IPS DF 4.7 (cell line): ENCODE data around the gene NRG2.

ENCODE experiments used
- DNase-seq: peaks from one replicate; pipeline ENCODE4 v3.0.0-alpha.2; 2013; ENCODE audit warnings: low spot score; ENCODE audit errors: extremely low read depth

Gene NRG2

DNA sequence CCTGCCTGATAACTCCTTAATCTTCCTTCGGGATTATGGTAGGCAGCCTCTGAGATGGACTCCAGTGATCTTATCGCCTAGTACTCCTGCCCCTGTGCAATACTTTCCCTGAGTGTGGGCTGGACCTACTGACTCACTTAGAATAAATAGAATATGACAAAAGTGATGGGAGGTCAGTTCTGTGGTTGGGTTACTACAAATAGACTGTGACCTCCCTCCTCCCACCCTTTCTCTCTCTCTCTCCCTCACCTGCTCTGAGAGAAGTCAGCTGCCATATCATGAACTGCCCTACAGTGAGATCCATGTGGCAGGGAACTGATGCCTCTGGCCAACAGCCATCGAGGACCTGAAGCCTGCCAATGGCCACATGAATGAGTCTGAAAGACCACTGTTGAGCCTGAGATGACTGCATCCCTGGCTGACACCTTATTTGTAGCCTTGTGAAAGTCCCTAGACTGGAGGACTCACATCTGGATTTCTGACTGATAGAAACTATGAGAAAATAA is 31.7 kb downstream of the NRG2 start:
- no peak for DNase-seq

DNA sequence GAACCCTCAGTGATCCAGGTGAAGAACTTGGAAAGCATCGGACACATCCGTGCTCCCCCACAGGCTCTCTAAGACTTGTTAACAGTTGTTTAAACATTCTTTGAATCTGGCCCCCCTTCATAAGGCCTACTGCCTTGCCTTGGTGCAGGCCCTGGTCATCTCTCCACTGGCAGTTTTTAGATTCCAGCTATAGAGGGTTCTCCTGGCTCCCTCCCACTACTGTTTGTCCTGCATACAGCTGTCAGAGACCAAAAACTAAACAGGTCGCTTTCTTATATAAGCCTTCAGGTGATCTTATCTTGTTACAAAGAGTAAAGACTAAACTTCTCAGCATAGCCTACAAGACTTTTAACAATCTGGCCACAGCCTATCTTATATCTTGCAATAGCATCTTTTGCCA is 32.3 kb downstream of the NRG2 start:
- no peak for DNase-seq

DNA sequence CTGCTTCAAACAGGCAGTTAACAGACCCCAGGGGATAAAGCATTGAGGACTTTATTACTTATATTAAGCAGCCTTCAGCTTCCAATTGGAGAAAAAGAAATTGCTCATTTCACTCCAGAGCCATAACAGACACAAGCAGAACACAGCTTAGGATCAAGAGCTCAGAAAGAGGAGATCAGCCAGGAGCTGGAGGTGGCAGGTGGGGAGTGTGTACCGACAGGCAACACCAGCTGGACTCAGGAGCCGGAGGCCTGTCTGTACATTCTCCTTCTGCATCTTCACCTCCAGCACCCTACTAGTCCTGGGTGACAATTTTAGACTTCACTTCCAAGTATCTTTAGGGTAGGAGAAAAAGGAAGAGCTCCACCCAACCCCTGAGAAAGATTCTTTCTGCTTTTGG is 35.8 kb downstream of the NRG2 start:
- no peak for DNase-seq

DNA sequence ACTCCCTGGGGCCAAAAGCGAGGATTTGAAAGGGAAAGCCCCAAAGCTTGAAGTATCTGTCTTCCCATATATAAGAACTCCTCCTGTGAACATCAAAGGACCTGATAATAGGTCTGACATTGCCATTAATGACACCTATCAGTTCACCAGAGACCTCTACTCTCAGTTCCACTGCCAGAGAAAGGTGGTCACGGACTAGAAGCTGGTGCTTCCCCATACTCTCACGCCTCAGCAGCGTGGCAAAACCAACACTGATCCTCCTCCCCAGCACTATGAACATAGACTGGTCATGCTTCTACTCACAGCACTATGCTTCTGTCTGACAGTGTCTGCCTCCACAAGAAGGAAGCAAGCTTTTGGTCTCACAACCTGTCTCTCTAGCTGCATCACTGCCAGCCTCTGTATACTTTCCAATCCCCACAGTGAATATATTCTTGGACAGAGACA is 37.9 kb downstream of the NRG2 start:
- no peak for DNase-seq

DNA sequence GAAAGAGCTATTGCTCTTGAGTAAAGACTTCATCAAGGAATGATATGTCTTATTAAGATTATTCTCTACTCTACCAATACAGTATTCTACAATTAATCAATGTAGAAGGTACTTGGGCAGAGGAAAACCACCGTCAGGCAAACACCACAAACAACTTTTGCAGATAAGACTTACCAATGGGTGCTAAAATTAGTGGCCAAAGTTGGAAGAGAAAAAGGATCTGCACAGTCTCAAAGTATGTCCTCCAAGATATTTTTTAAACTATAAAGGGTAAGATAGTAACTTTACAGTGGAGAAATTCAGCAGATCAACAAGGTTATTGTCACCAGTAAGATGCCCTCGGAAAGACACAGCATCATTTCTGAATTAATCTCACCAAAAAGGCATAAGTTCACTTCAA is 38.9 kb downstream of the NRG2 start:
- DNase-seq: no peak

DNA sequence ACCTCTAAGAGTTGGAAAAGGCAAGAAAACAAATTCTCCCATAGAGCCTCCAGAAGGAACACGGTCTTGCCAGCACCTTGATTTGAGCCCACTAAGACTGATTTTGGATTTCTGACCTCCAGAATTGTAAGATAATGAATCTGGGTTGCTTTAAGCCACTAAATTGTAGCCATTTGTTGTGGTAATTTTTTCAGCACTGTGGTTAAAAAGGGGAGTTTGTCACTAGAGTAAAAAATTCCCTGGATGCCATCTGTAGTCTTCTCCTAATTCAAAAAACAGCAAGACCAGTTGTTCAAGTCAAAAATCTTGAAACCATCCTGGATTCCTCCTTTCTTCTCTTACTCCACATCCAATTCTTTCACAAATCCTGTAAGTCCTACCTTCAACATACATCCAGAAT is 39.6 kb downstream of the NRG2 start:
- DNase-seq: no peak

DNA sequence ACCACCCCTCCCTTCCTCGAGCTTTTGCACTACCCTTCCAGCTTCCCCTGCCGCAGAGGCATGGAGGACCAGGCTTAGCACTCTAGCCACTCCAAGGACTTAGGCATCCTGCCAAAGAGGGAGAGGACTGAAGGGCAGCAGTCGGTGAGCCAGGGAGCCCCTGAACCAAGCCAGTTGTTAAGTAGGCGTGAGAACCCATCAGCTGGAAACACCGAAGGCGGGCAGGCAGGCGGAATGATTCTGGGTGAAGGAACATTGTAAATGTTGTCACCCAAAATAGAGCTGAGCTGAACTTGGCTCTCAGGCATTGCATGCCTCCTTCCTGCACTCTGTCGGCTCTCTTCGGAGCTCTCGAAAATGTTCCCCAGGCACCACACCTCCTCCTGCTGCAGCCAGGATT is 42.8 kb downstream of the NRG2 start:
- no peak for DNase-seq

DNA sequence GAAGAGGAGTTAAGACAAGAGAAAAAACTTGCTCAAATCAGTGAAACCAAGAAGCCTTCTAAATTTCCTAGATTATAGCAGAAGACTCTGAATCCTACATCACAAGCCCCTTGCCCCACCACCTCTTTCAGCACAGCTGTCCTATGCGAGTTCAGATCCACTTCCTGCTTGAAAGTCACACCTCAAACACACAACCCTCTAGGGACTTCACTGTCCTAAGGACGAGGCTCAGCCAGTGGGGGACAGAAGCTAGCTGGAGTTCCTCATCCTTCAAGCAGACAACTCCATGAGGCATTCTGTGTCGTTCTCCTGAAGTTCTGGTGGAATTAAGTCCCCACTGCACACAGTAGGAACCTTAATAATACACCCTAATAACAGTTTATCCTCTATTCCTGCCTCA is 44.3 kb downstream of the NRG2 start:
- DNase-seq: no peak

DNA sequence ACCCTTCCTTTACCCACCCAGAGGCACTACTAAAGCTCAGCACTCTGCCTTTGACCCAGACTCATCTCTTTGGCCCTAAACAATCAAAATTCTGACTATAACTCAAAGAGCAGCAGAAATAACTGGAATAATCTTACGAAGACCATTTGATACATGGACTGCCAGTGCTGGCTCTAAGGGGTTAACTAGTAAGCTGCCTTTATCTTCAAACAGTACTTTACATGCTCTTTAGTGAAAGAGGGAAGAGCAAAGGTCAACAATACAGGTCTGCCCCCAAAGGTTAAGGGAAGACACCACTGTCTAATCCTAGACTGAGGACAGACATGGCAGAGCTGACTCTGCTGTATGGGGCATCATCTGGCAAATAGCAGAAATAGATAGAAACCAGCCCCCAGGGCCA is 45.8 kb downstream of the NRG2 start:
- no peak for DNase-seq

DNA sequence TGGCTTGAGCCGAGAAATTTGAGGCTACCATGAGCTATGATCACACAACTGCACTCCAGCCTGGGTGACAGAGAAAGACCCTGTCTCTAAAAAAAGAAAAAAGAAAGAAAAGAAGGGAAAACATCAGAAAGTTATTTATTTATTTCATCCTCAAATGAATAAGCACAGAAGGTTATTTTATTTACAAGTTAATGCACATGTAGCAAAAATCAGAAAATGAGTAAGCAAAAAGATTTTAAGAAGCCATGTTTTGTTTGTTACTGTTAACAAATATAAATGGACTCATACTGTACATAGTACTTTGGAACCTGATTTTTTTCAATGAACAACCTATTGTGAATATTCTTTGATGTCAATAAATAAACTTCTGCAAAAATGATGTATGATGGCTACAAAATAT is 47.2 kb downstream of the NRG2 start:
- no peak for DNase-seq

DNA sequence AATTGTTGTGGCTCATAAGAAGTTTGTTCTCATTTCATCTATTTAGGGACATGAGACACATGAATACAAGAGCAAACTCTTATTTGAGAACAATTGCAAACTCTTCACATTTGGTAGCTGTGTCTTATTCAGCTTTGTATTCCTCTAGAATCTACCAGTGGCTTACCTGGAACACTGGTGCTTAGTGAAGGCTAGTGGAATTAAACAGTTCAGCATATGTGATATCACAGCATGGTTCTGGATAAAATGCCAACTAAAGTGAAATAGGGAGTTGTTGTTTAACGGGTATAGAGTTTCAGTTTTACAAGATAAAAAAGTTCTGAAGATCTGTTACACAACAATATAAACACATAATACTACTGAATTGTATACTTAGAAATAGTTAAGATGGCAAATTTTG is 48.9 kb downstream of the NRG2 start:
- DNase-seq: no peak

DNA sequence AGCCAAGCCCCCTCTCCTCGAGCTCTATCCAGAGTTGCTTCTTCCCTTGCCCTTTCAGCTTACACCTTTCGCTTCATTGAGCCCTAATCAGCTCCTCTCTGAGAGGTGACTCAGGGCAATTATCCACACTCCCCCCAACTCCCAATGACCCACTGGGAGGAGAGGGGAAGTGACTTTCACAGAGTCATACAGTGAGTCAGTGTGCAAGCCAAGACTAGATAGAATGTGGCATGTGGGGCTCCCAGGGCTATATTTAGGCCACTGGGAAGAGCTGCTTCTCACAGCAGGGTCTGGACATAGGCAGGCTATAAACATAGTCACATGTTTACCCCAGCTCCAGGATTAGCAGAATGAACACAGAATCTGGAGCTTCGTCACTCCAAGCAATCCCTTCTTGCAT is 57.4 kb downstream of the NRG2 start:
- no peak for DNase-seq

DNA sequence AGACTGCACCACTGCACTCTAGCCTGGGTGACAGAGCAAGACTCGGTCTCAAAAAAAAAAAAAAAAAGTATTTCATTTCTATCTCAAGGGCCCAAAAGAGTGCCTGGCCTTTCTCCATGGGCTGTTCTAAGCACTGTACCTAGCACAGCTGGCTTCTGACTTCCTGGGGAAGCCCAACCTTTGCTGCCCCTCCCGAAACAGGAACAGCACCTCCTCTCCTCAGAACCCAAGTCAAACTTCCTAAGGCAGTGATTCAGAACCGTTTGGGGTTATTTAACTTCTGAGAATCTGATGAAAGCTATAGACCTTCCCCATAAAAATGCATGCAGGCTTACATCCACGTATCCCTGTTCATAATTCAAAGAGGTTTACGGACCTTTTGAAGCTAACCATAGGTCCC is 57.8 kb downstream of the NRG2 start:
- no peak for DNase-seq

DNA sequence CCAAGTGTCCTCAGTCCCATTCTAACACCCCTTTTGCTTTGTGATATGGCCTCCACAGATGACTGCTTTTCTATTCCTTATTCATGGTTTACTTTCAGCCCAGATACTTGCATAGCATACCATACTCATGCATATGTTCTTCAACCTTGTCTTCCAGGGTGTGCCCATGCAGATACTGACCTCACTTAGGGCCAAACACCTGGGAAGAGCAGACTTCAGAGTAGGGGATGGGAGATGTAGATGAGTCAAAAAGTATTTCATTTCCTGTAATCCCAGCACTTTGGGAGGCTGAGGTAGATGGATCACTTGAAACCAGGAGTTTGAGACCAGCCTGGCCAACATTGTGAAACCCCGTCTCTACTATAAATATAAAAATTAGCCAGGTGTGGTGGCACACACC is 58.3 kb downstream of the NRG2 start:
- DNase-seq: no peak

DNA sequence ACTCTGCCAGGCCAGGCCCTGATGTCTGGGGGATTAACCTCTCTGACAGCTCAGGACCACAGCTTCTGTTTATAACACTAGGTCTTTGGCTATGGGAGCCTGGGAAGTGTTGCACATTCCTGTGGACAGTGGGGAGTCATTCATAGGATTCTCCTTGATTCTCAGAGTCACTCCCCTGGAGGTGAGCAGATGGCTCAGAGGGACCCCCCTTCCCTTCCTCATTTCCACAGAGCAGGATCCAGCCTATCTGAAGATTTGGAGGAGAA is 60.2 kb downstream of the NRG2 start:
- DNase-seq: no peak

DNA sequence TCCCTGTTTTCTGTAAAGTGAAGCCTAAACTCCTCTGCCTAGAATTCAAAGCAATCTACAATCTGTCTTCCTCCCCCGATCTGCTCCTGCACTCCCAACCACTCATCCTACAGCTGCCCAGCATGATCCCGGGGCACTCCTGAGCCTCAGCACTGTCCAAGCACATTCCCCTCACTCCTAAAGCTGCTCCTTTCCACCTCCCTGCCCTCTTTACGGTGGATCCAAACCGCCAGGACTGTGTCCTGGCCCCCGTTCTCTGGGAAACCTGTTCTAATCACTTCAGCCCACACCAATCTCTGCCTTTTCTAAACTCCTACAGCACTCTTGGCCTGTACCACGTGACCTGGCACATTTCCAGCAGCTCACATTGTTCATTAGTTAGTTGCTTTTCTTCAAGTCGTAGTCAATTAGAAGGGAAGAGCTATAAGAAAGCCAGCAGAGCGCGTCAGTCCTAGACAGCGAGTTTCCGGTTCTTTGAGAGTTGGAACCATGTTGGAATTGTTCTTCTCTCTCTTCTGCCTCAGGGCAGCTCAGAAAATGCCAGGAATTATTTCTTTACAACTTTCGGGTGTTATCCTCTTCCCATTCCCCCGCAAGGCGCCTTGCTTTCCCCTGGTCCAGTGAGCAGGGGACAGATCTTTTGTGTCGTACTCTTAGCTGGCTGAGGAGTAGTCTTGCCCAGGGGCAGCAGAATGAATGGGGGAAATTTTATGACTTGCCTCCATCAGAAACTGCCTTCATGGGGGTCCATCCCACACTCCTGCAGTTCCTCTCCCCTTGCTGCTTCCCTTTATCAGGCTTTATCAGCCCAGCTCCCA is 60.7 kb downstream of the NRG2 start:
- no peak for DNase-seq

DNA sequence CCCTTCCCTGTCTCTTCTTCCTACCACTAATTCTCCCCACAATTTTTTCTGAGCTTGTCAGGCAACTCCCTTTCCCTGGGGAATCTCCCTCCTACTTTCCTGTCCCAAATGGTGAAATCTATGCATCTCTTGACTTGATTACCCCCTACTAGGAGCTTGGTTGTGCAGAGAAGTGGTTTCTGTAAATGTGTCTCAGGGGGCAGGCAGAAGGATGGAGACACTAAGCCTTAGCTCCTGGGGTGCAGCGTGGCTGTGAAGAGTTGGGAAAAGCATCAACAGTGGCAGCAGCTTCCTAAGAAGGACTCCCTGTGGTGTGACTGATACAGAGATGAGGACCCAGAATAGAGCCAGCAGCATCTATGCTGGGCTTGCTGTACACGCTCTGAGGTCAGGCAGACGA is 62.3 kb downstream of the NRG2 start:
- no peak for DNase-seq

DNA sequence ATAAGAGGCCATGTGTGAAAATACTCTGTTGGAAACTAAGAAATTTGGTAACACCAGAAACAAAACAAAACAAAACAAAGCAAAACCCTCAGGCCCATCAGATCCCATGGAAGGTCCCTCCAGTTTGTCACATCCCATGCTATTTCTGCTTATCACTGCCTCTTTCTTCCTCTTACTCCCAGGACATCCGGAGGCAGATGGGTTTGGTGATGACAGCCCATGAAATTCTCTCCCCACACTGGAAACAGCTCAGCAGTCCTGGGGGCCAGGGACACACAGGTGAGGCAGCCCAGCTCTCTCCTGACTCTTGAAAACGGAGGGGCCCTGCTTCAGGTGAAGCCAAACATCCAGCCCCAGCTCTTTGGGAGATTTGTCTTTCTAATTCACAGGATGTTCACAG is 63.2 kb downstream of the NRG2 start:
- DNase-seq: no peak

DNA sequence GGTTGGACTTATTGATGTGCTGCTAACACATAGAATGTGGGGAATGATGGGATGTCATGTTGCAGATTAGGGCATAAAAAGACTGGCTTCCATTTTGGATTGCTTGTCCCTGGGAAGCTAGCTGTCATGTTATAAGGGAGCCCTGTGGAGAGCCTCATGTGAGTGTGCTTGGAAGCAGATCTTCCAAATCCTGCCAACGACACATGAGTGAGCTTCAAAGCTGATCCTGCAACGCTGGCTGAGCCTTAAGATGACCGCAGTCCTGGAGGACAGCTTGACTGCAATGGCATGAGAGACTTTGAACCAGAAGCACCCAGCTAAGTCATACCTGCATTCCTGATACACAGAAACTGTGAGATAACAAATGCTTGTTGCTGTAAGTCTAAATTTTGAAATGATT is 63.6 kb downstream of the NRG2 start:
- no peak for DNase-seq

DNA sequence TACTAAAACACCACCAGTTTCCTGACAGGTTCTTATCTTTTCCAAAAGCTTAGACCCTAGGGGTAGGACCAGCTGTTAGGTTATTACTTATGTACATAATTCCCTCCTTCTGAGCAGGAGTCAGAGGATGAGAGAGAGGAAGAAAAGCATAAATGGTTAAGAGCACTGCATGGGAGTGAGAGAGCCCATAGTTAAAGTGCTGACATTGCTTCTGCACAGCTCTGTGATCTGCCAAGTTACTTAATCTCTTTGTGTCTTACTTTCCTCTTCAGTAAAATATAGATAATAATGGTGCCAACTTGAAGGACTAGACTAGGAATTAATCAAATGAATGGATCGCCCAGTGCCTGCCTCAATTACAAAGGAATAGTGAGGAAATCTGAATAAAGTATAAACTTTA is 66.4 kb downstream of the NRG2 start:
- DNase-seq: no peak

DNA sequence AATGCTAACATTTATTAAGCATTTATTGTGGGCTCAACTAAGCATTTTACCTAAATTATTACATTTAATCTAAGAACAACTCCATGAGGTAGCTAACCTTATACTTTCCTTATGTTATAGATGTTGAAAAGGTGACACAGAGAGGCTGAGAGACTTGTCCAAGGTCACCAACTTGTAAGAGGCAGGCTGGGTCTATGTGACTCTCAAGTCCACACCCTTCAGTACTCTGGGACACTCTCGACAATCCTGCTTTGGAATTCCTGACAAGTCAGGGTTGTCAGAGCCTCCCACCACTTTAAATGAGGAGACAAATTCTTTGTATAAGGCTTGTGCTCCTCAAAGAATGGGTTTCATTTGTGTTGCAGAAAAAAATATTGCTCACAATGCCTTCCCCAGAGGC is 67.2 kb downstream of the NRG2 start:
- DNase-seq: no peak

DNA sequence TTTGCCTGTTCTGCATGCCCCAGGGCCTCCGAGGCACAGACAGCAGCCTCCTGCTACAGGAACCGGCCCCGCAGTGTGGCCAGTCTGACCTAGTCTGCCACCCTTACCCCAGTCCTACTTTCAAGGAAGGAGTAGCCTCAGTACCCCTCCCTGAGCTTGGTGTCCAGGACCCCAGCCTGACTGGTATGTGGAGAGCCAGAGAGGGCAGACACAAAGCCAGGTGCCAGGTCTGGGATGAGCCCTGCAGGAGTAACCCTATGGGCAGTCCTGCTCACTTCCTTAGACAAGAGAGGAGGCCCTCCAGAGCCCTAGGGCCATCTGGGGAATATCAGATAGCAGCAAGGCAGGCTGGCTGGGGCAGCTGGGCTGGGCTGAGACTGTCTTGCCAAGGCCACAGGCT is 67.8 kb downstream of the NRG2 start:
- no peak for DNase-seq

DNA sequence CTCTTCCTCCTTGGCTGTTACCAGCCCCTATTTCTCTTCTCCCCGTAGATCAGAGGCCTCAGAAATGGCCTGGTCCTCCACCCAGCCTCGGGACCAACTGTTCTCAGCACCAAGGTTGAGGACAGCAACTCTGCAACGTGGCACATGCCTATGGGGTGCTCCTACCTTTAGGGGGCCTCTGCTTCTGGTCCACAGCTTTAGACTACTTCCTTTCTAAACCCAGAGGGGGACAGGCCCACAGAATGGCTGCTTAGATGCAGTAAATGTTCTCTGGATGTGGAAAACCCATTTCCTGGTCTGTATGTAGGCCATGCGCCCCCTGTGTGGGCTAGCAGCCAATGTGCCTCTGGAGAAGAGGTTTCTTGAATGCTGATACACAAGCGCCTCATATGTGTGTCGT is 68.4 kb downstream of the NRG2 start:
- no peak for DNase-seq

DNA sequence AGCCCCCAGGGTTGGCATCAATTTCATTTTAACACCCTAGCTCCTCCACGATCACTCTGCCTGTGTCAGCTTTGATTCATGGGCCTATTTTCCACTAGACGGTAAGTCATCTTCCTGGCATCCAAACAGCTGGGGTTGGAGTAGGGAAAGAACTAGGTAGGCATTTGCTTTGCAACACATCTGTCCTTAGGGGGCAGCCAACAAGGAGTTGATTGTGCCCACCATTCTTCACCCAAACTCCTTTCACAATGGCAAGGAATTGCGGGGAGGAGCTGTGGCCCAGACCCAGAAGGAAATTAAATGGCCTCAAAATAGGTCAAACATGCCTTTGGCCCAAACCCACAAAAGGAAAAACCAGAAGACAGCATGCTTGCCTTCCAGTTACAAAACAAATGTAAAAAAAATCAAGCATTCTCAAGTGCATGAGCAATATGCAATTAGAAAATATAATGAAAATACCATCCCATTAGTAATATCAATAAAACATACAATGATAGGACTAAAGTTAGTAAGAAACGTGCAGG is 71.8 kb downstream of the NRG2 start:
- DNase-seq: no peak
